HG03439 (cell line): ENCODE data around the gene ARFGEF2.
"Not testable (repeated sequence)": the region's sequence is repeated elsewhere in the genome, so short reads cannot be mapped to it uniquely, and the experiment has no call there.

Experiments used
- ATAC-seq: cut with Tn5 transposase; IDR thresholded peaks from one replicate; pipeline ENCODE4 v1.9.1; 2021; ENCODE audit warnings: mild to moderate bottlenecking, moderate library complexity; ENCODE audit not compliant: unreplicated experiment

ARFGEF2 gene

DNA sequence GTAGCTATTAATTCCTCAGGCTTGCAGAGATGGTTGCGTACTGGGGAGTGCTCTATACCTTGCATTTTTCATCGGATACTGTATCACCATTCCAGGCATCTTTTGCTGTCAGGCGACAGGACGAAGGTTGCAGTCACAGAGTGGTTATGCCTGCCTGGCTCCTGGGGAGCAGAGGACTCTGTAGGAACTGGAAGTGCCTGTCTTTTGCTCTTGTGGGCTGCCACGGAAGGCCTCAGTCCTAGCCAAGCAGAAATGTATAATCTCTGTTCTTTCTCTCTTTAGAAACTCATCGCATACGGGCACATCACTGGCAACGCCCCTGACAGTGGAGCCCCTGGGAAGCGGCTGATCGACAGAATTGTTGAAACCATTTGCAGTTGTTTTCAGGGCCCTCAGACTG, 29.5 kb downstream of the ARFGEF2 start:
- no peak for ATAC-seq

DNA sequence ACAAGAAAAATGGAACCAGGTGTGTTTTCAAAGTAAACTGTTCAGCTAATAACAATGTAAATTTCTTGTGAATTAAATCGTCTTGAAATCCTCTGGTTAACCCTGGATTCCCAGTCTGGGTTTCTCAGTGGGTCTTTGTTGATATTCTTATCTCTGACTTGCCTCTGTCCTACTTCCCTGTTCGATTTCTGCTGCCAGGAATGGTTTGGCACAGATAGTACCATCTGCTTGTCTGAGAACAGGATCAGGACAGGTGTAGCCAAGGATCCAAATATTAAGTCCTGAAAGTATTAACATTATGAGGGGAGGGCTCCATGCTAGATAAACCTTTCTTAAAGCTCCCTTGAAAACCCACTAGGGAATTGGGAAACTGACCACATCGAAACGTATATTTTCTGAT, 30.1 kb downstream of the ARFGEF2 start:
- no peak for ATAC-seq

DNA sequence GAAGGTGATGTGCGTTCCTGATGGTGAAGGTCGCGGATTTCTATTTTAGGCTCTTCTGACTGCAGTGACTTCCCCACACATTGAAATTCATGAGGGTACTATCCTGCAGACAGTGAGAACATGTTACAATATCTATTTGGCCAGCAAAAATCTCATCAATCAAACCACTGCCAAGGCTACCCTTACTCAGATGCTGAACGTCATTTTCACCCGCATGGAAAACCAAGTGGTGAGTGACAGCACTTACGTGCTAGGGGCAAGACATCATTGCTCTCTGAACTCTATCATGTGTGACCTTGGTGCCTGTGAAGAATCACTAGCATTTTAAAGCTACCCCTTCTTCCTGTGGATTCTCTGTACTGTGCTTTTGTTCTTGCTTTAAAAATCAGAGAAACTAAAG, 31.1 kb downstream of the ARFGEF2 start:
- no peak for ATAC-seq

DNA sequence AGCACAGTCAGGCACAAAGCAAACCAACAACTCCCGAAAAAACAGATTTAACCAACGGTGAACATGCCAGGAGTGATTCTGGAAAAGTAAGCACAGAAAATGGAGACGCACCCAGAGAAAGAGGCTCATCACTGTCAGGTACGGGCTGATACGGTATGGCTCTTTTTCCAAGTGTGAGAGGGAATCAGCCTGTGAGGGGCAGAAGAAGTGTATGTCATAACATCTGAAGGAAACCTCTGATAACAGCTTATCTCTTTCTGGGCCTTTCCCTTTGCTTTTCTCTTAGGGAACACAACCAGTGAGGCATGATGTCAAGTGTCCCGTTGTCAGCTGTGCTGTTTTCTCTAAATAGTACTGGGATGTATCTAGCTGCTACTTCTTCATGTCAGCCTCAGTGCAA, 32.1 kb downstream of the ARFGEF2 start:
- ATAC-seq, result no peak

DNA sequence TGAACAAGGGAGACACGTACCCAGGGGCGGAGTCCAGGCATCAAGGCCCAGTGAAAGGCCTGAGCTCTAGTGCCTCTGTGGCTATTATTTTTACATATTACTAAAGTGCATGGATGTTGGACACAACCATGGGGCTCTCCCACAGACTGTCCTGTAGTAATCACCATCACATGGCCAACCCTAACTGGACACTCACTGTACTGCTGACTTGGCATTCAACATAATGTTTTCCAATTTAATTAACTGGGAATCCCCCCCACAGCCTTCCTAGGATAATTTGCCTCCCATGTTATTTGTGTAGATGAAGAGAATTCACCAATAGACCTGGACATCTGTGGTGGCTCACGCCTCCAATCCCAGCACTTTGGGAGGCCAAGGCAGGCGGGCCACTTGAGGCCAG, 34.5 kb downstream of the ARFGEF2 start:
- ATAC-seq, result no peak

DNA sequence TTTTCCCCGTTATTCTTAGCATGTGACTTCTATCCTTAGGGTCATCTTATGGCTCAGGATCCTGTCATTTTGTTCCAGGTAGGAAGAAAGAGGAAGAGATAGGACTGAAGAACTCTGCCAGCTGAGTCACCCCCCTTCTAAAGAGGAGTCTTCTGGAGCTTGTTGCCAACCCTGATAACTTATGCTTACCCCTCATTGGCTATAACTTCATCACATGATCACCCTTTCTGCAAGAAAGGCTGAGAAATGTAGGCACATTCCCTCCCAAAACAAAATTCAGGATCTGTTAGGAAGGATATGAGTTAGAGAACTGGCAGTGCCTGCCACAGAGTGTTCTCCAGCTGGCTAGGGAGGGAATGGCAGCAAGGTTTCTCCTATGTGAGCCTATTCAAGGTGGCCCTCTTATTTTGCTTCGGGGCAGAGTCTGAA, 35.6 kb downstream of the ARFGEF2 start:
- ATAC-seq, result no peak

DNA sequence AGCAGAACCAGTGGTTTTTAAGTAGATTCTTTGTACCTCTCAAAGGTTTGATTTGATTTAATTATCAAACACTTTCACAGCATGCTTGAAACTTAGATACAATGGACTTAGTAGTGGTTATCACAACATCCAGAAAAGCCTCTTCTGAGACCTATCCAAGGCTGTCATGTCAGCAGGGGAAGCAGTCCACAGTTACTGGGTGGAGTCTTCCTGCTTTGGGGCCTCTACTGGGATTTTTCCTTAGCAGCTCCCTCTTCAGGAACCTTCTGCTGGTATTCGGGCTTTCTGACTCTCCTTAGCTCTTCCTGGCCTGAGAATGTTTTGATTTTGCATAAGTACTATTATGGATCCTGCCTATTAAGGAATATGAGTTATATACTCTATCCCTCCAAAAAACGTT, 36.0 kb downstream of the ARFGEF2 start:
- ATAC-seq, result no peak

DNA sequence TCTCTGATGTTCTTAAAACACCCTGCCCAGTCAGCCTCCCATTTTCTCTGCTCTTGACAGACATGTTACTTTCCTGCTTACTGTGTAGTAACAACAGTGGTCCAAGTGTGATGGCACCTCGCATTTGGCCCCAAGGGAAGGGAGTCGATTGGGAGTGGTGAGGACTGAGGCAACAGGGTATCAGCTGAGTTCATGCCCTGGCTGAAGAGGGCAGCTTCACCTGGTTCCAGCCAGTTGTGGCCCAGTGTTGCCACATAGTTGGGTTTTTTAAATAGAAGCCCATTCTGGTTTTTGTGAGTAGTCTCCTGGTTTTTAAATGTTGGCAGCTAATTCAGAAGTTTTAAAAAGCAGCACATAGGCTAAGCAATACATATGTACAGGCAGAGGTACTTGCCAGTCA, 37.2 kb downstream of the ARFGEF2 start:
- no peak for ATAC-seq

DNA sequence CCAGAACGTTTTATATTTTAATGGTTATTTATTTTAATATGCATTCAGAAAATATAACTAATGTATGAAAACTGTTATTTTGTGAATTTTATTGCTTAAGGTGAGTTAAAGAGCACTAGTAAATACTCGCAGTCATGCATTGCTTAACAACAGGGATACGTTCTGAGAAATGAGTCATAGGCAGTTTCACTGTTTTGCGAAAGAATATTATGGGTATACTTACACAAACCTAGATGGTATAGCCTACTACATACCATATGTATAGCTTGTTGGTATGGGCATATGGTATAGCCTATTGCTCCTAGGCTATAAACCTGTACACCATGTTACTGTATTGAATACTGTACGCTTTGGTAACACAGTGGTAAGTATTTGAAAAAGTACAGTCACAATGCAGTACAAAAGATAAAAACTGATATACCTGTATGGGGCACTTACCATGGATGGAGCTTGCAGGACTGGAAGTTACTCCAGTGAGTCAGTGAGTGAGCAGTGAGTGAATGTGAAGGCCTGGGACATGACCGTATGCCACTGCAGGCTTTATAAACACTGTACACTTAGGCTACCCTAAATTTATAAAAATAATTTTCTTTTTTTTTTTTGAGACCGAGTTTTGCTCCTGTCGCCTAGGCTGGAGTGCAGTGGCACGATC, 38.5 kb downstream of the ARFGEF2 start:
- no peak for ATAC-seq

DNA sequence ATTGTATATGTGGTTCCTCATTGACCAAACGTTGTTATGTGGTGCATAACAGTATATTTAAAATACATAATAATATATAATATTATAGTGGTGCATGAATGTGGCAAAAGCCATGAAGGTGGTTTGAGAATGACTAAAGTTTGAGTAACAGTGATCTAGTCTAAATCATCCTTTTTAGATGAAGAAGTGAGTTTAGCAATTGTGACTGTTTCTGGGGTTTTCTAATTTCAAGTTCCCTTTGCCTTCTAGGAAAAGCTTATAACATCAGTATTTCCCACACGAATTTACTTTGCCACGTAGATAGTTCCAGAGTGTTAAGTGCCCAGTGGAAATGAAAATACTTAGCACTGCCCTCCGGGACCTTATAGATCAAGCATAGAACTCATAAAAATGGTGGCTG, 40.9 kb downstream of the ARFGEF2 start:
- no peak for ATAC-seq

DNA sequence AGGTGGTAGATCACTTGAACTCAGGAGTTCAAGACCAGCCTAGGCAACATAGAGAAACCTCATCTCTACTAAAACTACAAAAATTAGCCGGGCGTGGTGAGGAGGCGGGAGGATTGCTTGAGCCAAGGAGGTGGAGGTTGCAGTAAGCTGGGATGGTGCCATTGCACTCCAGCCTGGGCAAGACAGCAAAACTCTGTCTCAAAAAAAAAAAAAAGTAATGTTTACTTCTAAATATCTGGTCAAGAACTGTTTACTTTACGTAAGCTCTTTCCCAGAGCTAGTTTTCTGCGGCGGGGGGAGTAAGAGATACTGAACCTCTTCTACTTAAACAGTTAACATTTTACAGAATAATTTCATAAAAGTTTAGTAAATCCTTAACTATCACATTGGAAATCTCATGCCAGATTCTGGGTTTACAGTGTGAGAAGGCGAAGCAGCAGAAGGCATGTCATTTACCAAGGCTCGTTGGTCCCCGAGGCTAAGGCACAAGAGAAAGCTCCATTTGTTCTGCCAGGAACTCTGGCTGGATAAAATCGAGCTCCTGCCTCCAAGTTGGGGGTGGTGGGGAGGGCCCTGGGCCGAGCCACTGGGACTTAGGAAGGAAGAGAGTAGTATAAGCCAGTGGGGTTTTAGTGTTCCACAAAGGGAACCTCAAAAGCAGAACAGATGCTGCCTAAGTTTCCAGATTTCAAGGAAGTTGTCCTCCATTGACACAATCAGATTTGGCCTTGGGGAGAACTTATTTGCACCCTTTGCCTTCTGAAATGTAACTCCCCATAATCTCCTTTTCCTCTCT, 41.7 kb downstream of the ARFGEF2 start:
- no peak for ATAC-seq

DNA sequence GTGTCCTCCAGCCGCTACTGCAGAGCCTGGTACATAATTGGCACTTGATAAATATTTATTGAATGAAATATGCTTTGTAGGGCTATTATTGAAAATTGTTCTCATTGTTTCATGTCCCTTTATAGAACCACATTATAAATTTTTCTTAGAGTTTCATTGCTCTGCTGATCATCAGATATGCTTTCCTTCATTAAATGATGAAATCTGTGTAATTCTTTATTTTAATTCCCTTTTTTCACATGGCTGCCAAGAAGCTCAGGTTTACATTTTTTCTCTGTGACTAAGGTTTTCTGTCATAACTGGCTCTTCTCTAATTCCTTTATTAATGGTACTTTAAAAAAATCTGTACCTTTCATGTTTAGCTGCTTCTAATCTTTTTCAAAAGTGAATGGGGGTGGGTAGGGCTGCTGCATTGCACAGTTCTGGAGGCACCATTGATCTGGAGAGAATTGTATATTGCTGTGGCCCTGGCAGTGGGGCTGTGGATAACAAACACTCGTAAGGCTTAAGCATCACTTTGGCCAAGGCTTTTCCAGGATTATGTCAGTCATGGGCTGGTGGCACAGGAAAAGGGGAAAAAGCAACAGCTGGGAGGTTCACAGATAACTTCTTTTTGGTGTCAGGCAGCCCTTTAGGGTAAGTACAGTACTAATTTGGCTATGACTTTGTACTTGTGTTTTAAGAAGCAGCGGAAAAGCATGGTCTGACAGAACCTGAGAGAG, 43.8 kb downstream of the ARFGEF2 start:
- ATAC-seq, result no peak

DNA sequence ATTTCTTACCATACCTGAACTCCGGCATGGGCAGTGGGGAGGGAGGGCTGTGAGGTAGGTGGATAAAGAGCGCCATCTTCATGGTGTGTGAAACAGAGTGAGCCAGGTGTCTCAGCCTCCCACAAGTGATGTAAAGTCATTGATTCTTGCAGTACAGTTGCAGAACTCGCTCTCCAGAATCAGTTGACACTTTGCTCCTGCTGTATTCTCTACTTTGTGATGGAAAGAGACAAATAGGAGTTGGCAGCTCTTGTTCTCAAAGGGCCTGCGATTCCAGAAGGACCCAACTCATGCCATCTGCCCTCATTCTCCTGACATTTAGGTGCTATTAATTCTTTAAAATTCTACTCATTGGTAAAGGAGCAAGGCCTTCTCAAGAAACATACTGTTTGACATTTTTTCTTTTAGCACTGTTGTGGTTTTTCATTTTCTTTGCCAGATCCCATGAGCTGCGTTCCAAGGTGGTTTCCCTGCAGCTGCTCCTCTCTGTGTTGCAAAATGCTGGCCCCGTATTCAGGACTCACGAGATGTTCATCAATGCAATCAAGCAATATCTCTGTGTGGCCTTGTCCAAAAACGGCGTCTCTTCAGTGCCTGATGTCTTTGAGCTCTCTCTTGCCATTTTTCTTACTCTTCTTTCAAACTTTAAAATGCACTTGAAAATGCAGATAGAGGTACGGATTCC, 49.3 kb downstream of the ARFGEF2 start:
- no peak for ATAC-seq

DNA sequence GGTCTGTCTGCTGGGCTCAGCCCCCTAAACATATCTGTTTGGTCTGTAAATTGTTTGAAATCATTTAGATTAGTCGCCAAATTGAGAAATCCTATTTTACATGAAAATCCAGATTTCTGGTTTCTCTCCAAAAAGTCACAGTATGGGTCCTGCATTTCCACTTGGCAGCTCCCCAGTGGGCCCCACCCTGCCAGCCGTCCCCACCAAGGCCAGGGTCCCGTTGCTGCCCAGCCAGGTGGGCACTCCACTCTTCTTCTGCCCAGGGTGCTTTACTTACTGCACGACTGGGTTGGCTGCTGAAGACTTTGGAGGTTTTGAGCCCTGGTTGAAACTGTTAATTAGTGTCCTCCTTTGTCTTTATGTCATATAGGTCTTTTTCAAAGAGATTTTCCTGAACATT, 50.4 kb downstream of the ARFGEF2 start:
- no peak for ATAC-seq

DNA sequence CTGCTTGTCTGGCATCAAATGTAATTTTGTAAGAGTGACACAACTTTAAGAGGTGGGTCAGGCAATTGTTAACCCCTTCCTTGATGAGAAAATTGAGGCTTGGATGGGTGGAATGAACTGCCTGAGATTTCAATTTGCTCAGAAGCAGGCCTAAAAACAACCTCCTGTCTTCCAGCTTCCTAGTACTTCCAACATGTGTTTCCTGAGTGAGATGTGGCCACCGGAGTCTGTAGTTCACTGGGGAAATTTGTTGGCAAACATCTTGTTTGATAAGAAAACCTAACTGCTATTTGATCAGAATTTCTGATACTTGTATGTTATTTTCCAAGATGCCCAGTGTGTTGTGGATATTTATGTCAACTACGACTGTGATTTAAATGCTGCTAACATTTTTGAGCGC, 51.3 kb downstream of the ARFGEF2 start:
- no peak for ATAC-seq

DNA sequence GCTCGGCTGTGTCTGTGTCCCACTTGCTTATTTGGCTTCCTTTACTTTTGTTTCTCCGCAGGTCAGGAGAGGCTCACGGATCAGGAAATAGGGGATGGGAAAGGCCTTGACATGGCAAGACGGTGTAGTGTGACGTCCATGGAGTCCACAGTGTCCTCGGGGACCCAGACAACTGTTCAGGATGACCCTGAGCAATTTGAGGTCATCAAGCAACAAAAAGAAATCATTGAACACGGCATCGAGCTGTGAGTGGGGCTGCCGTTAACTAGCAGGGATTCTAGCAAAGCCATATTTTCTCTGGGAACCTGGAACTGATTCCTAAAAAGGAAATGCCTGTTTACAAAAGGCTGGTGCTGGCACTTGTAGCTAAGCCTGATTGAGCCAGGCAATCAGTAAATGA, 54.4 kb downstream of the ARFGEF2 start:
- no peak for ATAC-seq

DNA sequence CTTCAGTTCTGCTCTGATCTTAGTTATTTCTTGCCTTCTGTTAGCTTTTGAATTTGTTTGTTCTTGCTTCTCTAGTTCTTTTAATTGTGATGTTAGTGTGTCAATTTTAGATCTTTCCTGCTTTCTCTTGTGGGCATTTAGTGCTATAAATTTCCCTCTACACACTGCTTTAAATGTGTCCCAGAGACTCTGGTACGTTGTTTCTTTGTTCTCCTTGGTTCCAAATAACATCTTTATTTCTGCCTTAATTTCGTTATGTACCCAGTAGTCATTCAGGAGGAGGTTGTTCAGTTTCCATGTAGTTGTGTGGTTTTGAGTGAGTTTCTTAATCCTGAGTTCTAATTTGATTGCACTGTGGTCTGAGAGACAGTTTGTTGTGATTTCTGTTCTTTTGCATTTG, 58.5 kb downstream of the ARFGEF2 start:
- not testable (repeated sequence) for ATAC-seq

DNA sequence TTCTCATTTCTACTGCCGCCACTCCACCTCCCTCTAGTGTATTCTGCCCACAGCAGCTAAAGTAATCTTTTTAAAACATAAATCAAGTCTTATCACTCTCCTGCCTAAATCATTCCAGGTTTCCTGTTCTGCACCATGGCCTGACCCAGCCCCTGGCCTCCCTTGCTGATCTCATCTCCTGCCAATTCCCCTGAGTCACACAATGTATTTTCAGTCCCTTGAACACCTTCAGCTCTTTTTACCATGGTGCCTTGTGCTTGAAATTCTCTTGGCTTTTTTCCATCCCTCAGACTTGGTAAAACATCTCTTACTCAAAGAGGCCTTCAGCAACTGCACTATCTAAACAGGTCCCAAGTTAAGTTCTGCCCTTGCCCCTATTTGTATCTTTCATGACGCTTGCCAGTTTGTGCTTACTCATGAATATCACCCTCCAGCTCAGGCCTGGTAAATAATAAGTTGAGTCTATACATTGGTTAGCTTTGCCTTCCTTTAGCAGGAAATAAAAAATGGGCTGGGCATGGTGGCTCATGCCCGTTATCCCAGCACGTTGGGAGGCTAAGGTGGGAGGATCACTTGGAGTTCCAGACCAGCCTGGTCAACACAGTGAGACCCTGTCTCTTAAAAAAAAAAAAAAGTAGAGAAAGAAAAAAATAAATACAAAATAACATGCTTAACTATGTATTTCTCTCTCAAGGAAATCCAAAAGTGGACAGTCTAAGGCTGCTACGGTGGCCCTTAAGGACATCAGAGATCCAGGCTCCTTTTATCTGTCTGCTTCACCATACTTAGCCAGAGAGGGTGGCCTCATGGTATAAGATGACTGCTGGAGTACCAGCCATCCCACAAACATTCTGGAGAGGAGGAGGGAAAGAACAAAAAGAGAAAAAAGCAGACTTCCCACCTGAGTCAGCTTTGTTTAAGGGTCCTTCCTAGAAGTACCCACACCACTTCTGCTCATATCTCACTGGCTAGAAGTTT, 62.2 kb downstream of the ARFGEF2 start:
- no peak for ATAC-seq

DNA sequence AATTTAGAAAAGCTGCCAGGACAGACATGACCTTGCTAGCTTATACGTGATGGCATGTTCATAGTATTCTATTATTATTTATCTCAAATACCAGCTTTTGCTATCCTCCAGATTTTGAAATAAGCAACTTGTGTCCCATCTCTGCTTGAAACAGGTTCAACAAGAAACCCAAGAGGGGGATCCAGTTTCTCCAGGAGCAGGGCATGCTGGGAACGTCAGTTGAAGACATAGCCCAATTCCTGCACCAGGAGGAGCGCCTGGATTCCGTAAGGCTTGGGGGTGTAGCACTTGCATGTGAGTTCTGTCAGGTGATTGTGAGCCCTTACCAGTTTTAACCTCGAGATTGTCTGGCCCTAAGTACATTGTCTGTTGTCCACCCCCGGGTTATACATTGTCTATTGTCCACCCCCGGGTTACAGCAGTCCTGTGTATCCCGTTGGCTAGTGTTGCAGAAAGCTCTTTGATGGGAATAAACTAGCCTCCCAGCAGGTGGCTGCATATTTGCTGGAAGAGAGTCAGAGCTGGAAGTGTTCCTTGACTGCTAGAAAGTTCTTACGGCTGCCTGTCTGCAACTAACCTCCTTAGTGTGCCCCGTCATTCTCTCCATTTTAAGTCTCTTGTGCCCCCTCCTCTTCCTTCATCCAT, 63.2 kb downstream of the ARFGEF2 start:
- ATAC-seq, result no peak

DNA sequence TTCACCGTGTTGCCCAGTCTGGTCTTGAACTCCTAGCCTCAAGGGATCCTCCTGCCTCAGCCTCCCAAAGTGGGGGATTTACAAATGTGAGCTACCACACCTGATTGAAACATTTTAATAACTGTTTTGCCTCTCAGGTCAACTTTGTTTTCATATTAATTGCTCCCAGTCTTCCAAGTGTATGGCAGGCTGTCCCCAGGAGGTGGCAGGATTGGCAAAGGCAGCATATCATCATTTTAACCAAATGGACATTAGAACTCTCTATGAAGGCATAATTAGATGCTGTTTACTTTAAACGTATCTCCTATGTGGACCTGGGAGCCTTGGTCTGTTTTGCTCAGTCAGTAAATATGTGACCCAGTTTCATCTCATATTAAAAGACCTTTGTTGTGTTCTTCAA, 65.4 kb downstream of the ARFGEF2 start:
- no peak for ATAC-seq
